ENCODE data around the gene ZNF423. TPM values are rescaled to one million over a fixed set of nuclear protein-coding genes. Genes with fewer than 3 reads are reported as not detected.

Gene ZNF423
- polyA plus RNA-seq, 1 experiment: 0.11 TPM

DNA sequence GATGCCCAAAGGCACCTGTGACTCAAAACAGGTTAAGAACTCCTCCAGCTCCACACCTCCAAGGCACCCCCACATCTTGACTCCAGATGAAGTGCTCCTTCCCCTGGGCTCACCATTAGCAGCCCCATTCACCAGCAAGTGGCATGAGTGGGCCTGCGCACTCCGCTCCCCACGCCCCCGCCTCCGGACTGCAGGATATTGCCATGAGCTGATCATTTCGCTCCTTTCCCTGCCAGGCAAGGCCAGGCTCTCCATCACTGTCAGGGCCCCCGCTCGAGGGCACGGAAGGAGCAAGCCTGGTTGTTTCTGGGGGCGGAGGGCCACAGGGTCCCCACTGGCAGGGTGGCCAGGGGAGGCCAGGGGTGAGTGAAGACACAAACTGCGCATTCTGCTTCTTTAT is 69.9 kb downstream of the ZNF423 start:
- CTCF ChIA-PET: no interaction called here

DNA sequence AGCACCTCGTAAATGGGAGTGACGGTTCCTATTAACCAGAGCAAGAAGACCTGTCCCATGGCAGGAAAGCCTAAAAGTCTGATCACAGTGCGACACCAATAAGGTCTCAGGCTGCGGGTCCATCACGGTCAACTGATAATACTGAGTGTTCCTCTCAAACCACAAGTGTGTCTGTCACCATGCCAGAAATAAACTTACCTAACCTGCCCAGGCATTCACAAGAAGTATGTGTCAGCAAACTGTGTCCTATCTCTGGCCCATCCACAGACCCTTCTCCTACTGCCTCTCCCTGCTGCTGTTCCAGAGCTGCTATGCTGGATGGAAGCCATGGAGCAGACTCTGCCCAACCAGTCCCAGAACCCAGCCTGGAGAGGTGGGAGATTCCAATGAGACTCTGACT is 73.5 kb downstream of the ZNF423 start:
- TF ChIP-seq, protein P1, sequence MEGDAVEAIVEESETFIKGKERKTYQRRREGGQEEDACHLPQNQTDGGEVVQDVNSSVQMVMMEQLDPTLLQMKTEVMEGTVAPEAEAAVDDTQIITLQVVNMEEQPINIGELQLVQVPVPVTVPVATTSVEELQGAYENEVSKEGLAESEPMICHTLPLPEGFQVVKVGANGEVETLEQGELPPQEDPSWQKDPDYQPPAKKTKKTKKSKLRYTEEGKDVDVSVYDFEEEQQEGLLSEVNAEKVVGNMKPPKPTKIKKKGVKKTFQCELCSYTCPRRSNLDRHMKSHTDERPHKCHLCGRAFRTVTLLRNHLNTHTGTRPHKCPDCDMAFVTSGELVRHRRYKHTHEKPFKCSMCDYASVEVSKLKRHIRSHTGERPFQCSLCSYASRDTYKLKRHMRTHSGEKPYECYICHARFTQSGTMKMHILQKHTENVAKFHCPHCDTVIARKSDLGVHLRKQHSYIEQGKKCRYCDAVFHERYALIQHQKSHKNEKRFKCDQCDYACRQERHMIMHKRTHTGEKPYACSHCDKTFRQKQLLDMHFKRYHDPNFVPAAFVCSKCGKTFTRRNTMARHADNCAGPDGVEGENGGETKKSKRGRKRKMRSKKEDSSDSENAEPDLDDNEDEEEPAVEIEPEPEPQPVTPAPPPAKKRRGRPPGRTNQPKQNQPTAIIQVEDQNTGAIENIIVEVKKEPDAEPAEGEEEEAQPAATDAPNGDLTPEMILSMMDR (IDR thresholded peaks at IDR 0.05; ENCODE audit: low read depth, low read length): no peak
- CTCF ChIA-PET: no interaction called here
- Histone ChIP-seq H3K9me3 (ENCODE audit: control insufficient read depth, insufficient read depth, low read length) (no peaks in the 10 kb centered on the region; the same call in 1 of the 2 replicates), H3K4me3 (ENCODE audit: low read depth, low read length) (no peak overlapping the region), H3K27ac (ENCODE audit: low read depth, low read length) (no peak overlapping the region), H3K27me3 (ENCODE audit: control insufficient read depth, insufficient read depth, low read length) (no peaks in the 10 kb centered on the region)
- DNase-seq (ENCODE audit: low read depth, low spot score): no peak
- POLR2A ChIA-PET: no interaction called here

More for the DNA sequence above, 69.9 kb downstream of the ZNF423 start:
- DNase-seq (ENCODE audit: low read depth, low spot score): no peak
- no peaks in the 10 kb centered on the region; the same call in 1 of the 2 replicates for H3K9me3 ChIP-seq (ENCODE audit: control insufficient read depth, insufficient read depth, low read length)
- no peak overlapping the region for H3K27ac ChIP-seq (ENCODE audit: low read depth, low read length)
- H3K27me3 ChIP-seq (ENCODE audit: control insufficient read depth, insufficient read depth, low read length): no peaks in the 10 kb centered on the region
- H3K4me3 ChIP-seq (ENCODE audit: low read depth, low read length): no peak overlapping the region
- POLR2A ChIA-PET: no interaction called here
- TF ChIP-seq, protein P1 (IDR thresholded peaks at IDR 0.05; ENCODE audit: low read depth, low read length): no peak

DNA sequence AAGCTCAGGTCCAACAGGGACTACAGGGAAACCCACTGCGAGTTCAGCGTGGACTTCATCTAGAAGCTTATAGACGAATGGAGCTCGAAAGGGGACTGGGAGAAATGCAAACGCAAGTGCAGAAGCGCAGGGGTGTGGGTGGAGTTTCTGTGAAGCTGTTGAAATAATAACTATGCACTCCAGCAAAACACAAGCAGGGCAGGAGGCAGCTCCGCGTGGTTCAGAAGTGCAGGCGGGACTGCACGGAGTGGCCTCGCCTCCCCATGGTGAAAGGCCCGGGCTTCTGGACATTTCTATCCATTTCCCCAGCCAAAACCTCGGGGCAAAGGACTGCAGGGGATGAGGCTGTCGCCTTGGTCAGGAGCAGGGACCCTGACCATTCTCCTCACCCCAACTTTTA is 74.5 kb downstream of the ZNF423 start:
- H3K9me3 ChIP-seq (ENCODE audit: control insufficient read depth, insufficient read depth, low read length): no peaks in the 10 kb centered on the region; the same call in 1 of the 2 replicates
- no peak for DNase-seq (ENCODE audit: low read depth, low spot score)
- H3K4me3 ChIP-seq (ENCODE audit: low read depth, low read length): no peak overlapping the region
- no peak overlapping the region for H3K27ac ChIP-seq (ENCODE audit: low read depth, low read length)
- H3K27me3 ChIP-seq (ENCODE audit: control insufficient read depth, insufficient read depth, low read length): no peaks in the 10 kb centered on the region
- CTCF ChIA-PET: no interaction called here
- POLR2A ChIA-PET: no interaction called here
- TF ChIP-seq, protein P1 (IDR thresholded peaks at IDR 0.05; ENCODE audit: low read depth, low read length): no peak

DNA sequence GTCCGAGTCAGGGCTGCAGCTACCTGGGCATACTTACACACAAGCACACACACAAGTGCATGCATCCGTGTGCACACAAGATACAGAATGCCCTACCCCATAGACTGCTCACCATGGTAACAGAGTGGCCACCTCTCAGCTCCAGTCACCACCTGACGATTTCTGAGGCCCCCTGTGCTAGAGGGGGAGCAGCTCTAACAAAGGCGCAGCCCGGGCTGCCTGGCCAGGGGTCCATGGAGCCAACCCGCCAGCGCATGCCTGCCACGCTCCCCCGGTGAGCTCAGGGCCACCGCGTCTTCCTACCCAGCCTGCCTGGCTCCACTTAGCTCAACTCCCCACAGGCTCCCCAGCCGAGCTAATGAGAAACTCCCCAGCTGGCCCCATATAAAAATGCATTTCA is 75.5 kb downstream of the ZNF423 start:
- DNase-seq (ENCODE audit: low read depth, low spot score): no peak
- Histone ChIP-seq H3K27me3 (ENCODE audit: control insufficient read depth, insufficient read depth, low read length) (no peaks in the 10 kb centered on the region), H3K4me3 (ENCODE audit: low read depth, low read length) (no peak overlapping the region), H3K27ac (ENCODE audit: low read depth, low read length) (no peak overlapping the region), H3K9me3 (ENCODE audit: control insufficient read depth, insufficient read depth, low read length) (no peaks in the 10 kb centered on the region)
- CTCF ChIA-PET: interaction anchor here (0.6 kb wide), 1 partner anchor 149 kb away, joined by 5 read pairs; no protein-coding TSS in a partner anchor
- POLR2A ChIA-PET: no interaction called here
- TF ChIP-seq, protein P1 (IDR thresholded peaks at IDR 0.05; ENCODE audit: low read depth, low read length): no peak

DNA sequence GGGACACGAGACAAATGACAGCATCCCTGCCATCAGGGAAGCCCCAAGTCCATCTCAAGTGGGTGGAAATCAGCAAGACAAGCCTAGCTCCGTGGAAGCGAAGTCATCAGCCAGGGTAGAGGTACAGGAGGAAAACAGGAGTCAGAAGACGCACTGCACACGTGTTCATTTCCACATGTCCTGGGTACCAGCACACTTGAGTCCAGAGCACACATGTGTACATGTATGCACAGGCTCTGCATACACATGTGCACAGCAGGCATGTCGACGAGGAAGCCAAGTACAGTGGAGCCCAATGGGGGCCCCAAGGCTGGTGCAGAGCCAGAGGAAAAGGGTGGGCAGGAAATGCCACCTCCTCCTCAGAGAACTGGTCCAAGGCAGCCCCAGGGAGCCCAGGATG is 75.9 kb downstream of the ZNF423 start:
- DNase-seq (ENCODE audit: low read depth, low spot score): no peak
- TF ChIP-seq, protein P1 (IDR thresholded peaks at IDR 0.05; ENCODE audit: low read depth, low read length): no peak
- POLR2A ChIA-PET: no interaction called here
- Histone ChIP-seq H3K9me3 (ENCODE audit: control insufficient read depth, insufficient read depth, low read length) (no peaks in the 10 kb centered on the region), H3K27me3 (ENCODE audit: control insufficient read depth, insufficient read depth, low read length) (no peaks in the 10 kb centered on the region), H3K27ac (ENCODE audit: low read depth, low read length) (no peak overlapping the region), H3K4me3 (ENCODE audit: low read depth, low read length) (no peak overlapping the region)
- CTCF ChIA-PET: interaction anchor here (0.6 kb wide), 1 partner anchor 149 kb away, joined by 5 read pairs; no protein-coding TSS in a partner anchor
